Bronchus fibroblast of lung (primary cell): ENCODE results near the gene TMEM272. TPM values are rescaled to one million over a fixed set of nuclear protein-coding genes. Genes with fewer than 3 reads are reported as not detected.

Source experiments
- total RNA-seq: library from RNA; depleted of rRNA; stranded (reverse); fragments of >200 nt; gene quantifications from 2 replicates; pipeline ENCODE4 v1.2.3, GENCODE V29; 2015

Gene TMEM272
- total RNA-seq, result not detected in 2 replicates

GRCh38 chr13:51844862-51845573, at the start of gene TMEM272:
TSS of gene TMEM272 (minus strand) at chr13:51845177. CDS start at chr13:51838530, 6,647 bp downstream.

GRCh38 chr13:51861723-51862300, 16.8 kb upstream of the TMEM272 start, which contains the start of gene CCDC70:
TSS of gene CCDC70 (plus strand) at chr13:51861969. CDS start at chr13:51865412, 3,443 bp downstream.

GRCh38 chr13:51803422-51804294, 41.3 kb downstream of the TMEM272 start, which contains the start of gene DHRS12:
TSS of gene DHRS12 (minus strand) at chr13:51804163. CDS start at chr13:51799659, 4,504 bp downstream.

Other genes starting within 250 kb of the TMEM272 start
- gene DHRS12, start 41.0 kb downstream of the TMEM272 start, total RNA-seq, result 3.9 and 4.2 TPM in 2 replicates
- gene CCDC70, start 16.8 kb upstream of the TMEM272 start, total RNA-seq, result not detected in 2 replicates
- 1.8 TPM in 2 replicates for gene ATP7B, start 166.3 kb upstream of the TMEM272 start, total RNA-seq
- 8.9 and 16.5 TPM in 2 replicates for gene ALG11, start 167.2 kb upstream of the TMEM272 start, total RNA-seq
- 5.8 and 8.1 TPM in 2 replicates for gene UTP14C, start 179.5 kb upstream of the TMEM272 start, total RNA-seq